CD4-positive, alpha-beta T cell treated with Interleukin-17A for 4 hours (primary cell): ENCODE measurements around the gene AFAP1L1.

Source experiments
- DNase-seq: peaks from one replicate; pipeline ENCODE4 v3.0.0-alpha.2; 2020; ENCODE audit warnings: mixed read lengths

AFAP1L1 gene

DNA sequence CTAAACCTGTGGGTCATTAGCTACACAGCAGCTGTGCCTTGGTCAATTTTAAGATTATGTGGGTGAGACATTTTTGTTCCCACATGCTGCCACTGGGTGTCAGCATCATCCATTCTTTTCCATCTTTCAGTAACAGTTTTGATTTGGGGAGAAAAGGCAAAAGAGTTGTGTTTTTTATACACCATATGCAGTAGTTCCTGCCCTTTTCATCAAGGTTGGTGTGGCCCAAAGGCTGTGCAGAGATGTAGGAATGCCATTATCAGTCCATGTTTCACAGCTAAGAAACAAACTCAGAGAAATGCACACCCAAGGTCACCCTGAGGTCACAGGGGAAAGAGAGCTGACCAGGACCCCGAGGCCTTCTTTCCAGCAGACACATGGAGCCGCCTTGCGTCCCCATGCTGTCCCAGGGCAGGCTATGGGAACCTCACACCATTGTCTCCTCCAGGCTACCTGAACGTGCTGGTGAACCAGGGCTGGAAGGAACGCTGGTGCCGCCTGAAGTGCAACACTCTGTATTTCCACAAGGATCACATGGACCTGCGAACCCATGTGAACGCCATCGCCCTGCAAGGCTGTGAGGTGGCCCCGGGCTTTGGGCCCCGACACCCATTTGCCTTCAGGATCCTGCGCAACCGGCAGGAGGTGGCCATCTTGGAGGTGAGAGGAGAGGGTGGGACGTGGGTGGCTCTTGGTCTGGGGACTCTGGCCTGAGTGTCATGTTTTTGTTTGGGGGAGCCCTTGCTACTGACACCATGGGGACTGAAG is 45.8 kb downstream of the AFAP1L1 start:
- DNase-seq: peak; percentile 65

GRCh38 chr5:149319174-149319573 is 47.5 kb downstream of the AFAP1L1 start:
- DNase-seq: no peak

DNA sequence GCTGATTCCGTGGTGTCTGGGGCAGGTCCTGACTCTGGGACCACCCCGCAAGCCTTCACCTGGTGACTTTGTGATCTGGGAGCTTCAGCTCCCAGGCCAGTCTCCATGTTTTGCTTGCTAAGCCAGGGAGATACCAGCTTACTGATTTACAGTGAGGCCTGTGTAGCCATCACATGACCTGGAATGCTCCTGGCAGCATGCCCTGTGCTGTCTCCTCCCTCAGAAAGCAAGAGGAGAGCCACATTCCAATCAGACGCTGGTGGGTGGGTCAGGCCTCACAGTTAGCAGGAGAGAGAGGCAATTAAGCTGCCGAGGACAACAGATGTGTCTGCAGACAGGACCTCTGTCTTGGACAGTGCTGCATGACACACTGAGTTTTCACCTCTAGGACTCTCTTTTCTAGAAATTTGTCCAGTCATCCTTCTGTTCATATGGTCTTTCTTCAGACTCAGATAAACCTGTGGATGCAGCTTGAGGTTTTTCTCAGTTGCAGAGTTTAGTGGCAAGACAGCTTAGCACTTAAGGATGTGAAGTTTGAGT is 49.2 kb downstream of the AFAP1L1 start:
- no peak for DNase-seq

DNA sequence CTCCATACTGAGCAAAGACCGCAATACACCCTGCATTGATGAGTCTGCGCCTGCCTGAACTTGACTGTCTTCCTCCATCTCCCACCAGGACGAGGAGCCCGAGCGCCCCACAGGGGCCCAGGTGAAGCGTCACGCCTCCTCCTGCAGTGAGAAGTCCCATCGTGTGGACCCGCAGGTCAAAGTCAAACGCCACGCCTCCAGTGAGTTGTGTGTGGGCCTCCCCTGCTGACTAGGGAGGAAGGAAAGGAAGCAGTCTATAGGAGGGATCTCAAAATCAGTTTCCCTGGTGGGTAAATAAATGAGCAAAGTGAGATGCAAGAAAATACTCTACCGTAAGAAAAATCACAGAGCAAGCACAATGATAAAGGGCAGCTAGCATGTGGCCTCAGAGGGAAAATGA is 50.9 kb downstream of the AFAP1L1 start:
- DNase-seq: no peak

DNA sequence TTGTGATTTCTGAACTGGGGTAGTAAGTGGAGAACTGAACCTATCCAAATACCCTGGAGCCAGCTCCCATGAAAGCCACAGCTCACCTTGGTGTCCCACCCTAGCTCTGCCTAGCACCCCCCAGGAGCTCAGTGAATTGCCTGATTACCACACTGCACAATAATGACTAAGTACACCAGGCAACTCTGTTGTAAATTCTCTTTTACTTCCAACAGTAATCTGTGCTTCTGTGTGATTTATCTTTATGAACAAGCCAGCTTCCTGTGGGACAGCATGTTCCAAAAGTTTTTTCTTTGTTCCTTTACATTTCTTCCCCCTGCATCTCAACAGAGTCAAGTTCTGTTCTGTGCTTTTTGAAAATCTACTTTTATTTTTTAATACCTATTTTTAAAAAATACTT is 51.6 kb downstream of the AFAP1L1 start:
- no peak for DNase-seq

GRCh38 chr5:149323621-149324205 is 52.1 kb downstream of the AFAP1L1 start:
- no peak for DNase-seq

DNA sequence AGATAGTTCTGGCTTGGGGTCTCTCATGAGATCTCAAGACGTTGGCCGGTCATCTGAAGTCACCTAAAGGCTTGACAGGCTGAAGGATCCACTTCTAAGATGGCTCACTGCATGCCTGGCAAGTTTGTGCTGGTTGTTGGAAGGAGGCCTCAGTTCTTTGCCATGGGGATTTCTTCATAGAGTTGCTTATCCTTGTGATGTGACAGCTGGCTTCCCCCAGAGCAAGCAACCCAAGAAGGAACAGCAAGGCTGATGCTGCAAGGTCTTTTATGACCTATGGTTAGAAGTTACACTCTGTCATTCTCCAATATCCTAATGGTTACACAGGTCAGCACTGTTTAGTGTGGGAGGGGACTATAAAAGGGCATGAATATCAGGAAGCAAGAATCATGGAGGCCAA is 53.0 kb downstream of the AFAP1L1 start:
- no peak for DNase-seq

GRCh38 chr5:149325166-149325735 is 53.6 kb downstream of the AFAP1L1 start:
- DNase-seq: no peak

DNA sequence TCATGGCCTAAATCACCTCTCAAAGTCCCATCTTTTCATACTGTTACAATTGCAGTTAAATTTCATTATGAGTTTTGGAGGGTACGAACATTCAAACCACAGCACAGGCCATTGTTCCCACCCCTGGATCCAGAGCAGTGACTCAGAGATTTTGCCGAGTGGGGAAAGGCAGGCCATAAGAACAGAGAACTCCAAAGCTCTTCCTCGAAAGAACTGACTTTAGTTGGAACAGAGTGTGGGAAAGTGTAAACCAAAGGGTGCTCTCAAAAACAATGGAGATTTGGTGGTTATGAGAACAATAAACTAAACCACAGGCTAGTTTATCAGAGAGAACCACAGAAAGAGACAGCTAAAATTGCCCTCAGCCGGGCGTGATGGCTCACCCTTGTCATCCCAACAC is 54.2 kb downstream of the AFAP1L1 start:
- DNase-seq: no peak

- no peak for DNase-seq
These were observed 55.0 kb downstream of the AFAP1L1 start for GRCh38 chr5:149326611-149327010.

DNA sequence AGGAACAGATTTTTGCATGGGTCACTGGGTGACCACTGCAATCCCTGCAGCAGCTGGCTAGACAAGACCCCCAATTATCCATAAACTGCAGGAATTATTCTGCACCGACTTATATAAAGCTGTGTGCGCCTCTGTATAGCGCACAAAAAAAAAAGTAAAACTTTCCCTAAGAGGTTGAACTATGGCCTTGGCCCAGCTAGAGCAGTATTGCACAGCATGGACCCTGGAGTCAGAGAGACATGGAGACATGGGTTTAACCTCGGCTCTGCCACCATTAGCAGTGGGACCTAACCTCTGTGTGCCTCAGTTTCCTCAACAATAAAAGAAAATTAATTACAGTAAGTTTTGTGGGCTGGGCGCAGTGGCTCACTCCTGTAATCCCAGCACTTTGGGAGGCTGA is 56.5 kb downstream of the AFAP1L1 start:
- no peak for DNase-seq

DNA sequence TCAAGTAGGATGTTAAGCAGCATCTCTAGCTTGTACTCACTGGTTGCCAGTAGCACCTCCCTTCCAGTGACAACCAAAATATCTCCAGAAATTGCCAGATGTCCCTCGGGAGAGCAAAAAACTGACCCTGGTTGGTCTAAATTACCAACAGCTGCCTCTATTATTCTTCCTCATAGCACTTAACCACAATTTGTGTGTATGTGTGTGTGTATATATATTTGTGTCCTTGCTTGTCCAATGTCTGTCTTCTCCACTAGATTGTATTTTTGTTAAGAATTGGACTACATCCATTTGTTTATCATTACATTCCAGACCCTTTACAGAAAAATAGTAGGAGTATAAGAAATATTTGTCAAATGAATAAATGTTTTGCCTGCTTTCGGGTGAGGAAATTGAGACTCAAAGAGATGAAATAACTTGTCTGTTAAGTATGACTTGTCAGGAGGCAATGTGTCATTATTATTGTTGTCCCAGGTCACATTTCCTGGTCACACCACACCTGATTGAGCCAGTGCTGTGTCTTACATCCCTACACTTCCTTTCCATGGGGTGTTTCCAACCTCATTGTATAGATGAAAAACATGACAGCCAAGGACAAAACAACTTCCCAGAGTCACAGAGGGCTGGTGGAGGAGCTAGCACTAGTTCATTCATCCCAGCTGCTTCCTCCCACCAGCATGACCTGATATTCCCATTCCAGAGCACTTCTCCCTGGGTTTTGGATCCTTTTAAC is 62.2 kb downstream of the AFAP1L1 start:
- no peak for DNase-seq

- DNase-seq: no peak
These were observed 66.1 kb downstream of the AFAP1L1 start for GRCh38 chr5:149337736-149338135.

- no peak for DNase-seq
These were observed 66.7 kb downstream of the AFAP1L1 start for GRCh38 chr5:149338364-149338763.

GRCh38 chr5:149340920-149341319 is 69.3 kb downstream of the AFAP1L1 start:
- no peak for DNase-seq

- DNase-seq: no peak
These were observed 70.2 kb downstream of the AFAP1L1 start for GRCh38 chr5:149341876-149342275.

GRCh38 chr5:149344151-149344550 is 72.5 kb downstream of the AFAP1L1 start:
- no peak for DNase-seq

DNA sequence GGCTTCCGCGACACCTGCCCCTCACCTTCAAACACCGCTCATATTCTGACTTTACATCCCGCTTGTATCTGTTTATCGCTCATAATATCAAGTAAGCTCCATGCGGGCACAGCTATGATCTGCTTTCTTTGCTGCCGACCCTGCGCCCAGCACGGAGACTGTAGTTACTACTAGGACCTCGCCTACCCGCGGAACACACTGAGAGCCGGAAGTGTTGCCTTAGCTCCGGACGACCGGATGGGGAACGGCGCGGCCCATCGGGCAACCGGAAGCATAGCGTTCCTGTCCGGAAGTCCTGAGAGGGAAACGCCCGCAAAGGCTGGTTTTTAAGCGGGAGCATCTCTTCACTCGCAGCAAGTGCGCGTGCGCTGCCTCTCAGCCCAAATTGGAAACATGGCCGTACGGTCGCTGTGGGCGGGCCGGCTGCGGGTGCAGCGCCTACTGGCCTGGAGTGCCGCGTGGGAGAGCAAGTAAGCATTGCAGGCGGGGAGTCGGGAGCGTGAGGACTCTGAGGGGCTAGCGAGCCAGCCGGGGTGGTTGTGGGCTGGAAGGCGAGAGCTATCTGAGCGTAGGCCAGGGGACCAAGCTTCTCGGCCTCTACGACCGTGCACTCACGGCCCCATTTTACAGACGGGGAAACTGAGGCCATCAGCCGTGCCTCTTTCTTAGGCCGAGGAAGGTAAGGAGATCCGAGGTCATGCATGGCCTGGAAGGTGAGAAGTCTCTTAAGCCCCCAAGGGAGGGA is 73.7 kb downstream of the AFAP1L1 start, which contains the start of gene GRPEL2:
Gene GRPEL2, plus strand, starts transcription at position 353 of the 745 bp plus-strand sequence. Its CDS starts 41 bp downstream, at position 394.
- DNase-seq: peak; percentile 91

- DNase-seq: peak; percentile 24
These were observed 74.2 kb downstream of the AFAP1L1 start for GRCh38 chr5:149345892-149346222.

GRCh38 chr5:149348518-149348917 is 76.9 kb downstream of the AFAP1L1 start:
- DNase-seq: no peak

- DNase-seq: no peak
These were observed 77.7 kb downstream of the AFAP1L1 start for GRCh38 chr5:149349382-149349781.

DNA sequence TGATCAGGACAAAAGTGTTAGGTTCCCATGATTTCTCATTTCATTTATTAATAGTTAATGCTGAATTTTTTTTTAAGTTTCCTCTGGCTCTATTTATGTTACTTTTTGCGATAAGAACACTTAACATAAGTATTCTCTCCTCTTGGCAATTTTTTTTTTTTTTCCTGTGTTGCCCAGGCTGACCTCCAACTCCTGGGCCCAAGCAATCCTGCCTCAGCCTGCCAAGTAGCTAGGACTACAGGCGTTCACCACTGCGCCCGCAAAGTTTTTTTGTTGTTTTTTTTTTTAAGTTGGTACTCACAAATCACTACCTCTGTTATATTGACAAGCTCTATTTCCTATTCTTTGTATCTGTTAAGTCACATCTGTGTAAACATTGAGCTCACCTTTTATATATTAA is 80.5 kb downstream of the AFAP1L1 start:
- no peak for DNase-seq

GRCh38 chr5:149353911-149354310 is 82.3 kb downstream of the AFAP1L1 start:
- DNase-seq: no peak
